Activated CD4-positive, alpha-beta T cell treated with anti-CD3 and anti-CD28 coated beads, Interleukin-2, amount 50 U/mL, for 48 hours (primary cell): Measurements from ENCODE around the gene WBP2.

Source experiments
- DNase-seq, 2 experiments: peaks; one replicate each; pipeline ENCODE4 v3.0.0-alpha.2; 2020

The WBP2 gene

GRCh38 chr17:75826561-75827307, 28.4 kb downstream of the WBP2 start:
- DNase-seq = no peak

- no peak for DNase-seq
These were observed 29.3 kb downstream of the WBP2 start for GRCh38 chr17:75825748-75826370.

- no peak for DNase-seq
These were observed 30.0 kb downstream of the WBP2 start for GRCh38 chr17:75825149-75825552.

GRCh38 chr17:75824666-75825065, 30.5 kb downstream of the WBP2 start:
- DNase-seq = no peak

- no peak for DNase-seq
These were observed 31.0 kb downstream of the WBP2 start for GRCh38 chr17:75824050-75824552.

- DNase-seq = no peak
These were observed 31.7 kb downstream of the WBP2 start for GRCh38 chr17:75823257-75824041.

GRCh38 chr17:75822800-75823166, 32.4 kb downstream of the WBP2 start:
- no peak for DNase-seq

GRCh38 chr17:75822119-75822799, 32.9 kb downstream of the WBP2 start:
- peak in 1 of 2 experiments; percentile 34 for DNase-seq

GRCh38 chr17:75821552-75821951, 33.6 kb downstream of the WBP2 start:
- no peak for DNase-seq

GRCh38 chr17:75820094-75821080, 34.7 kb downstream of the WBP2 start:
- DNase-seq = no peak

GRCh38 chr17:75819678-75820077, 35.5 kb downstream of the WBP2 start:
- DNase-seq = no peak

- no peak for DNase-seq
These were observed 36.0 kb downstream of the WBP2 start for GRCh38 chr17:75819116-75819515.

- DNase-seq = no peak
These were observed 36.7 kb downstream of the WBP2 start for GRCh38 chr17:75818326-75818885.

GRCh38 chr17:75817571-75817970, 37.6 kb downstream of the WBP2 start:
- no peak for DNase-seq

GRCh38 chr17:75816693-75817092, 38.4 kb downstream of the WBP2 start:
- no peak for DNase-seq

GRCh38 chr17:75815399-75815798, 39.7 kb downstream of the WBP2 start:
- no peak for DNase-seq

- no peak for DNase-seq
These were observed 40.2 kb downstream of the WBP2 start for GRCh38 chr17:75814900-75815373.

- no peak for DNase-seq
These were observed 41.1 kb downstream of the WBP2 start for GRCh38 chr17:75814021-75814395.

GRCh38 chr17:75813081-75814020, 41.8 kb downstream of the WBP2 start:
- DNase-seq = no peak
